Myocyte (in vitro differentiated cells): ENCODE measurements around the gene LHFPL6. TPM values are rescaled to one million over a fixed set of nuclear protein-coding genes. Genes with fewer than 3 reads are reported as not detected.

Experiments used
- DNase-seq: peaks from one replicate; pipeline ENCODE4 v3.0.0-alpha.2; 2012; ENCODE audit warnings: low read depth
- polyA plus RNA-seq: library from polyadenylated mRNA; unstranded; fragments of >200 nt; gene quantifications from one replicate; pipeline ENCODE4 v1.2.1, GENCODE V29; 2012; ENCODE audit warnings: missing spikeins
- total RNA-seq: library from RNA; depleted of rRNA; stranded (reverse); fragments of >200 nt; gene quantifications from 2 replicates; pipeline ENCODE4 v1.2.3, GENCODE V29; 2014

The LHFPL6 gene
- 12.5 and 14.4 TPM in 2 replicates for total RNA-seq
- polyA plus RNA-seq: 37.1 TPM

DNA sequence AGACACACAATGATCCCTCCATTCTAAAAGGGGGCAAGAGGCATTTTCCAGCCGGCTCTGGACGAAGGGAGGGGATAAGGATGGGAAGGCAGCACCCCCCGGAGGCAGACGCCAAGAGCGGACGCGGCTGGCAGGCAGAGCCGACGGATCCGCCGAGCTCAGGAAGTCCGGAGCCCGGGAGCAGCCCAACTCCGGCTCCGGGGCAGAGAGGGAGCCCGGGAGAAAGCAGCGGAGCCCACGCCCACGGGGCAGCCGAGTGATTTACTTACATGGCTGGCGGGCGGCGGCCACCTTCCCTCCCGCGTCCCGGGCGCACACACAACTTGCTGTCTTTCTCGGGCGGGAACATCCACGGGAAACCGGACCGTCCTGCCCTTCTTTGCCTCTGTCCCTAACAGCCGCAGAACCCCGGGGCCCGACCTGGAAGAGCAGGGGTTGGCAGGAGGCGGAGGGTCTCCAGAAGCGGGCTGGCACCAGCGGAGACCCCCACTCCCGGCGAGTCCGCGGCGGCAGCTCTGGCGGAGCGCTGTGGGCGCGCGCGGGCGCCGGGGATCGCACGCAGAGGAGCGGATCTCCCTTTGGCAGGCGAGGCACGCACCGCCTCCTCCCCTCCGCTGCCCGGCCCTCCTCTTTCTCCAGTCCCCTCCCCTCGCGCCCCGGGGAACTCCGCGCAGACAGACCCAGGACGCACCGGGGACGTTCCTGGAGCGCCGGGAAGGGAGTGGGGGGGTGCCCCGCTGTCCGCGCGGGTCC lies at the start of gene LHFPL6:
LHFPL6 (minus strand) TSS at position 580 of the 753 bp plus-strand sequence.
- peak; percentile 88 for DNase-seq

DNA sequence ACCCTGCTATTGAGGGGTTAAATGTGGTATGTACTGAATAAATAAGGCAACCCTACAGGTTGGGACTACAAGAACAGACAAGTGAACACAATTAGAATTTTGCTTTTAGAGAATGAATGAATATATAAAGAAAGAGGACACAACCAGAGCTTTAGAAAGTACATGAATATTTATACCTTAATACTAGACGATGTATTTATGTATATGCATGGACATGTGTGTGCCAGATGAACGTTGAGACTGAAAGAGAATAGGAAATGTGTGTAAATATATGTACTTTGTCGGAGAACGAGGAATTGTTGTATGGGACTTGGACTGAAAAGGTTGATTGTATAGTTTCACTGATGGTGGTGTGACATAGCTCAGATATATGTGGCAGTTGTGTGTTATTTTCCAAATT lies 43.1 kb upstream of the LHFPL6 start:
- no peak for DNase-seq

DNA sequence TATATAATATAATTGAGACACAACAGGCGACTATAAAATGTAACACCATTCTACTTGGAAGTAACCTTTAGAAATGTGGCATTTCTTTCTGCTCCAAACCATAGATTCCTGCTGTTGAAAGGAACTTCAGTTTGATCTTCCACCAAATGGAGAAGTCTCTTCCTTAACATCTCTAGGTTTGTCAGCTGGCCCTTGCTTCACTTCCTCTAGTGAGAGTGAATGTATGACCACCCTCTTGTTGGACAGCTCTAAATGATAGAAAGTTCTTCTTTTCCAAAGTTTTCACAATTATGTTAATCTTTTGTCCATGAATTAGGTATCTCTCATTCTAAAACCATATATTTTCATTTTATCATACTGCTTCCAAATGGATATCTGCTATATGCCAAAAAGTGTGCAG lies 38.7 kb upstream of the LHFPL6 start:
- no peak for DNase-seq

DNA sequence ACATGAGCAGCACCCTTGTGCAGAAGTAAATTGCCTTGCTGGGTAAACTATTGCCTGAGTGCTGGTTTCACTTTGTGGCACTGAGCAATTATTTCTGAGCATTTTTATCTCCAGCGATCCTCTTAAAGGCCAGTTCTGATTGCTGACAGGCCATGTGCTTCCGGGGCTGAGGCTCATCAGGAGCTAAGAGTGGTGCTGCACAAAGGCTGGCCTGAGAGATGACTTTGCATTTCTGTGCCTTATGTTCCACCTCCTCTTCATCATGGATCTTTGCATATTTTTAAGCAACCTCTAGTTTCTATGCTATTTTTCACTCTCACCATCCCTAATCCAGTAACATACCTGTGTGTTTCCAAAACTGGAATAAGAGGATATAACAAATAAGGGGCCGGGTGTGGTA lies 34.9 kb upstream of the LHFPL6 start:
- no peak for DNase-seq

DNA sequence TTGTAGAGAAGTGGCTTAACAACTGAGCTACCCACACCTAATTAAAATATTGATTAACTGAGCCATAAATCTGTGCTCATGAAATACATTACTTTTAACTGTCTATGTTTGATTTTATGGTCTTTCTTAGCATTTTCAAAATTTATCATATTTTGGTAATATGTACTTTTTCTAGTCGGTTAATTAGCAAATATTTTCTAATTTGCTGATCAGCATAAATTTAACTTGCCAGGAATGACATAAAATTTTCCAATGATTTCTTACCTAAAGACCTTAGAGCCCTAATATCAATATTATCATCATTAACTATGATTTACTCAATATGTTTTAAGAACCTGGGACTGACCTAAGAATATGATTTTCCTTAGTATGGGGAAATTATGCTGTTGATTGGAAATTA lies 32.6 kb upstream of the LHFPL6 start:
- DNase-seq: no peak

DNA sequence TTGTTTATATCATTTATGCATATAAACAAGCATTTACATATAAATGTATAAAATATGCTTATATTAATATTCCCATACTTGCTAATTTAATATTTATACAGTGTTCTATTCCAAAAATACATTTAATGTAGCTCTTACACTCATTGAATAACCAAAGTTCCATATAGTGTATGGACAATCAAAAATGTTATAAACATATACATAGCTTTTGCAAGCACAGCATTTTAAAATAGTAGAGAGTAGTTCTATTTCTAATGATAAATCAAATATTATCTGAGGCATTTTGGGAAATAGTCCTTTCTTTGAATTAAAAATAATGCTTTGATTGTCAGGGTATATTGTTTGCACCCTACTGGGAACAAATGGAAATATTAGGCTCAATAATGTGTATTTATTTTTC lies 30.0 kb upstream of the LHFPL6 start:
- no peak for DNase-seq

DNA sequence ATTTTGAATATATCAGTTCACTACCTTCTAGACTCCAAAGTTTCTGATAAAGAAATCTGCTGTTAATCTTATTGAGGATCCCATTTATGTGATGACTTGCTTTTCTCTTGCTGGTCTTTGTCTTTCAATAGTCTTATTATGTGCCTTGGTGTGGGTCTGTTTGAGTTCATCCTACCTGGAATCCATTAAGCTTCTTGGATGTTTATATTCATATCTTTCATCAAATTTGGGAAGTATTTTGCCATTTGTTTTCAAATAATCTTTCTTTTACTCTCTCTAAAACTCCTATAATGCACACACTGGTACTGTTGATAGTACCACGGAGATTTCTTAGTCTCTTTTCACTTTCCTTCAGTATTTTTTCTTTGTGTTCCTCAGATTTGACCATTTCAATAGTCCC lies 28.3 kb upstream of the LHFPL6 start:
- DNase-seq: no peak

DNA sequence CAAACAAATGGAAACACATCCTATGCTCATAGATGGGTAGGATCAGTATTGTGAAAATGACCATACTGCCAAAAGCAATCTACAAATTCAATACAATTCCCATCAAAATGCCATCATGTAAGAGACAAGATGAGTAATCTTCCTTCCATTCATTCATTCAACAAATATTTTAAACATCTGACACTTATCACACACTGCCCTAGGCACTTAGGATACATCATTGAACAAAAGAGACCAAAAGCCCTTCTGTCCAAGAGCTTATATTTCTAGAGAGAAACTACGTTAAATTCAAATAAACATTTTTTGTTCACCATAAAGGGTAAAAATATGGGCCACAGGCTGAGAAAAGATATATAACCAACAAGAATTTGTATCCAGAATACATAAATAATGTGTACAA lies 20.5 kb upstream of the LHFPL6 start:
- no peak for DNase-seq

DNA sequence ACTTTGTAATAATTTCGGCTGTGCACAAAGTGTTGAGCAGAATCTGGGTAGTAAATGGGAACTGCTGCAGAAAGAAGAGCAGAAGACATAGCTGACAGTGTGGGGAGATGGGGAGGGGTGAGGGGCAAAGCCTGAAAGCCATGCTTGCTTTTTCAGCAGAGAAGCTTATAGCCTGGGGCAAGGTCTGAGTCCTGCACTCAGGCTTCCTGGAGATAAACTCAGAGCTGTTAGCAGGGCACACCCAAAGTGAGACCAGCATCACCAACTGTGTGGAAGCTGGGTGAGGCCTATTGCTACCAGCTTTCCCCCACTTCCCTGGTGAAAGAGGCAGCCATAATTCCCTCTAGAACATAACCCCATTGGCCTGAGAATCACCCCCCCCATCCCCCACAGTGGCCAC lies 15.6 kb upstream of the LHFPL6 start:
- no peak for DNase-seq

DNA sequence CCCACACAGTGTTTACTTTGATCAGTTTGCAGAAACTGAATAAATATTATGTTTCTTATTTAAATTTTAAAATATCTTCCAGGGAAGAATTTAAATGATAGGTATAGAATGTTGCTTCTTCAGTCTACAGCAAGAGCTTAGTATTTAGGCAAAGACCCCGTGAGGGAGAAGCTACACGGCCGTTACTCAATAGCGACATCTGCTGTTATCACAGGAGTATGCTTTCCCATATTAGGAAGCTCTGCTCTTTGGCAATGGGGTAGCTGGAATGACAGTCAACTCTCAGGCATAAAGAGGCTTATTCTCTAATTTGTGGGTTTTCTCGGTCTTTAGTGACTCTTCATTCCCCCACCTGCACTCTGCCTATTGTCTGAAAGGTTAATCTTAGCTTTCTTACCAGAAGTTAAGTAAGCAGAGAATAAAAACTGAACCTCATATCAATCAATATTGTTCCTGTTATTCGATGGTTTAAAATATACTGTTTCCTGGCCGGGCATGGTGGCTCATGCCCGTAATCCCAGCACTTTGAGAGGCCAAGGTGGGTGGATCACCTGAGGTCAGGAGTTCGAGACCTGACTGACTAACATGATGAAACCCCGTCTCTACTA lies 13.2 kb upstream of the LHFPL6 start:
- peak; percentile 78 for DNase-seq

DNA sequence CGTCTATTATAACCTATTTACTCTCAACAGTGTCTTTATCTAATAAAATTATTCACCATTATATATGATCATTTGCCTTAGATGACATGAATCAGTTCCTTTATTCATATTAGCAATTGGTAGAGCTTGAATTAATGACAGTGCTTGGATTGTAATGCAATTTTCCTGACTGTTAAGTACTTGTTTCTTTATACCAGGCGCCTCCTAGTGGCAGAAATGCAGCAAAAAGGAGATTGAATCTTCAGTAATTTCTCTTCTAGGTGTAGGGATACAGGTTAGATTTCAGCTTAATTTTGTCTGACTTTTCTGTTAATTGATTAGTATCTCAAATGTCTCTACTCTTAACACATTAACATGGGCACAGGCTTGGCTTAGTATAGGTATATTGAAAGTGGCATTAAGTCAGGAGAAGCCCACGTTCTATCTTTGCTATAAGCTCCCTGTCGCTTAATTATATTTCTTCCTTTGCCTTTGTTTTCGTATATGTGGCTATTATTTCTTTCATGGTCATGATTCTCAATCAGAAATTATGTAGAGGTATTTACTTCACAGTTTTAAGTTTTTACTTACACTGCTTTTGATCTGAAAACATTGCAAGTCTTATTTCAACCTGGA lies 9.1 kb upstream of the LHFPL6 start:
- peak; percentile 76 for DNase-seq

DNA sequence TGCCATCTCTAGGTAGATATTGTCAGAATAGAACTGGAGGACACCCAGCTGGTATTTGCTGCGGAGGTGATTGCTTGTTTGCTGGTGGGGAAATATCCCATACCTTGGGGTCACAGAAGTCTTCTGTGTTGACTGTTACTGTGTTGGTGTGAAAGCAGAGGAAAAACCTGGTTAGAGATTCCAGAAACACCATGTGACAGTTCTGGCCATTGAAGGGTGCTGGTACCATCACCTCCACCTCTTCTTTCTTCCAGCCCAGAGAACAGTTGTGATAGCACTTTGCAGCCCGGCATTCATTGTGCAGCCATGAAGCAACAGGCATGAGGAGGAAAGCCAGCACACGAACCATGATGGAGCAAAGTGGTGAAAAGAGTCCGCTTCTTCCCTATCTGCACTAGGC lies 4.9 kb upstream of the LHFPL6 start:
- DNase-seq: no peak

DNA sequence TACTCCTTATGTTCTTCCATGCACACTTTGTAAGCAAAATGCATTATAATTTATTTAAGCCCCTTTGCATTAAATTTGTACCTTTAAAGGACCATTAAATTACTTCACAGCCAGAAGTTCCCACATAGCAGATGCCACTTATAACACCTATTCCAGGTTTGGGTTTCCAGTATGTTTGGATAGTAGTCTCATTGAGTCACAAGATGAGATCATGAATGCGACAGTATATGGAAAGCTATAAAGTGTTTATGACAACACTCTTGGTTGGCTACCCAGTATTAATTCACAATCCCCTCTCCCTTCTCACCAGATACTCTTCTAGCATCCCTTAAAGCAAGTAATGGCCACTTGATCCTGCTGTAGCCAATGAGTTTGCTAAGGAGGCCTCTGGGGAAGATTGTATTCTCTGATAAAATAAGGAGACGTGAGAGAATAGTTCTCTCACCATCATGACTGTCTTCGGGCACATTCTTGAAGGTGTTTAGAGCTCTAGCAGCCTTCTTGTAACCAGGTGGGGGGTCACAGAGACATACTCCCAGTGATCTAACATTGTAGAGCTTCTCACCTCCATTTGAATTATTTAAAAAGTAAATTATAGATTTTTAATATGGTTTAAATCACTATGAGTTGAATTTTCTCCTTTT lies 2.8 kb upstream of the LHFPL6 start:
- DNase-seq: no peak

DNA sequence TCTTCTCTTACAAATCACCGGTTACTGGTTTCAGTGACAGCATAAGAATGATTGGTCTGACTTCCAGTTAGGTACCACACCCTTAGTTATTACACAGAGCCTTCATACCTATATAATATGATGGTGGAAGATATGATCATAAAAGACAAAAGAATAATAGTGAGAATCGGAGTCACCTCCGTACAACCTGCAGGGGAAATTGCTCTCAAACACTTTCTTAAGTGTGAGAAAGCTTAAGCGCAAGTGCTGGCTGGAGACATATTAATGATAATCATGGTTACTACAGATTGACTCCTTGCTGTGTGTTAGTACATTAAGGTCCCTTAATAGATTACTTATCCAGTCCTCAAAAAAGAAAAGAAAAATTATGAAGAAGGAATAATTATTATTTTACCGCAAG lies 1.8 kb upstream of the LHFPL6 start:
- no peak for DNase-seq

DNA sequence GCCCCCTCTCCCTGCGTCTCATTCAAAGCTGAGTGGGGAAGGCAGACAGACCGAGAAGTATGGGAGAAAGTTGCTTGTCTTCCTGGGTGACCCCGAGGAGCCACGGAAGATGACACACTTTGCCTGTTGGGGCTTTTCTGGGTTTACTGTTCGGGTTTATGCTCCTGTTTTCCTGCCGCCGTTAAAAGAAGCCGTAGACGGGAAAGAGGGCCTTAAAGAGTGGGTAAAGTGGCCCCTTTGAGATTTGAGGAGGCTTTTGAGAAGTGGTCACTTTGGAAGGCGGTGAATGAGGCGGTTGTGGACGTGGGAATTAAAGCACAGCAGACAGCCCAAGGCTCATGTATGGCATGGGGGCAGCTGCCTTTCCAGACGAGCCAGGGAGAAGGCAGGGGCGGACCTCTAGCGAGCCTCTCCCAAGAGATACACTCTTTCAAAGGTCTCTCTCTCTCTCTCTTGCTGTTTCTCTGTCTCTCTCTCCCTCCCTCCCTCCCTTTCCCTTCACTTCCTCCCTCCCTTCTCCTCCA lies 493 bp upstream of the LHFPL6 start:
- peak; percentile 62 for DNase-seq

DNA sequence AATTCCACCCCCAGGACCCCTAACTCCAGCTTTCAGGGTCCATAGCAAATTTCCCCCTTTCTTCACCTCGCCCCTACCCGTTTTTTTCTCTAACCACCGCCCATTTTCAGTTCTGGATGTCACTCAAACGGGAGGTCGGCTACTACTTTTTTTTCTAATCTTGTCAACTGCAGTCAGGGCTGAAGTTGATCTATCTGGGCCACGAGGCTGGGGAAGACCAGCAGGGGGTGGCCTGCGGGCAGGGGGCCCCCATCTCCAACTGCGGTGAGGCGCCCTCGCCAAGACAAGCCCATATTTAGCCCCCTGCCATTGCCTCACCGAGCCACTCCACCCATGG lies 748 bp downstream of the LHFPL6 start:
- no peak for DNase-seq

DNA sequence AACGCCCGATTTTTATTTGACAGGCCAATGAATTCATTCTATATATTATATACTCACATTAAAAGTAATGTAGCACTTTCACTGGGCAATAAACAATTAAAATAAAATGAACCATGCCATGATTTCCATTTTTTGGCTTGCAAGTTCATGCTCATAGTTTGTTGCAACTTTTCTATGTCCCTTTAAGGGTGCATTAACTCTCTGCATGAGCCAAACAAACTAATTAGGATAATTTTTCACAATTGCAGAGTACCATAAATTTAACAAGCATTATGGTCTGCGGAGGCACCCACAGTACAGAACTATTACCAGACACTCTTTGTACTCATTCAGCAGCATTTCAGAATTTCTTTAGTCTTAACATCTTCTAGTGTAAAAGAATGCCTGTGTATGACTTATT lies 1.4 kb downstream of the LHFPL6 start:
- DNase-seq: no peak

DNA sequence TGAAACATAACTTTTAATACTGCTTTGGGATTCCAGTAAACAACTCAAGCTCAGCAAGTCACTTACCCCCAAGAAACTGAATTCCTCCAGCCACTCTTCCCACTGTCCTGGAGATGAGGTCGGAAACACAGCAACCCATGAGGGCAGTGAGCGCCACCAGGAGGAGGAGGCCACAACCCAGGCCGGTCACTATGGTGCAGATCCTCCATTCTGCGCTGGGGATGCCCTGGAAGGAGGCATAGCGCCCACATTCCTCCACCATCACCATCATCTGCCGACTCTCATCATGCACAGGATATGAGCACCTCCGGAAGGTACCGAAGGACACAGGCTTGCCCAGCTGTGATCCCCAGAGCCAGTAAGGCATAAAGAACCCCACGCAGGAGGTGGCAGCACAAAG lies 2.2 kb downstream of the LHFPL6 start:
- DNase-seq: no peak

DNA sequence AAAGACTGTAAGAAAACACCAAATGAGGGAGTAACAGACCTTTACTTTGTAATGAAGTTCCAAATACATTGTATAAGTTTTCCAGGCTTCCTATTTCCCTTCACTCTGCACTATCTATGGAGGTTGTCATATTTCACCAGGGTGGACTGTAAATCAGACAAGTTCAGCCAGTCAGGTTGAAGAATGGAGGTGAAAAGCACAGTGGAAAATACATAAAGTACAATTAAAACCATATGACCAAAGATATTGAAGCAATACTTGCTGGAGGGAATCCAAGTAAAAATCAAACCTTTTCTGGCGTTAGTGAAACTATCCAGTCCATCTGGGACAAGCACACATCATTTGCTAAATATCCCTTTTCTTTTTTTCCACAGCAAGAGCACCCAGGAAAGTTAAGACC lies 3.2 kb downstream of the LHFPL6 start:
- no peak for DNase-seq

DNA sequence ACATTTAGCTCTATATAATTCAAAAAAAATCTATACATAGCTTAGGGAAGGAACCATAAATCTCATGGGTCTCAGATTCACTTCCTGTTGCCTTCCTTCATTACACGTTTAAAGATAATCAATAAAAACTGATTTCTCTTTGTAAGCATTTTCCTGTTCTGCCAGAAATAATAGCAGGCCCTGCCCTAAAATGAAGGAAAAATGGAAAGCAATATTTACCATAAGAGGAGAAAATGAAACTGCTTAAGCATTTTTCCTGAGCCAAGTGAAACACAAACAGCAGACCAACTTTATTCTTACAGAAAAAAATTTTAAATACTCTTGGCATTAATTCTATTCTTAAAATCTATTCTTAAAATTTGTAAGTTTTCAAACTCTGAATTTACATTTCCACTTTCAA lies 4.0 kb downstream of the LHFPL6 start:
- DNase-seq: no peak

DNA sequence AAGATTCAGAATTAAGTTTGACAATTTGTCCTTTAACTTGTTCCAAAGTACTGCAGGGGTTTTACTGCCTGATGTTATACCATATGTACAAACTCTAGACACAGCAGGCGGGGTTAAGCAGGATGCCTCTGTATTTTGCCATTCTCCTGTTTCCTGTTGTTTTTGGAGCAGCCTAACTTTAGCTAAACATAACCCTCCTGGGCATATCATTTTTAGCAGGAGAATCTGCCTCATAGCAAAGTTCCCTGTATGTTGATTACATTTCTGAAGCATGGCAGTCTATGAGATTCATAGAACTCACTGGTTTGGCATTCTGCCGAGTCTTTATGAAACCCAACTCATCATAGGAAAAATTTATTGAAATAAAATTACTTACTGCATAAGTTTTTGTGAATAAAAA lies 5.2 kb downstream of the LHFPL6 start:
- DNase-seq: no peak

DNA sequence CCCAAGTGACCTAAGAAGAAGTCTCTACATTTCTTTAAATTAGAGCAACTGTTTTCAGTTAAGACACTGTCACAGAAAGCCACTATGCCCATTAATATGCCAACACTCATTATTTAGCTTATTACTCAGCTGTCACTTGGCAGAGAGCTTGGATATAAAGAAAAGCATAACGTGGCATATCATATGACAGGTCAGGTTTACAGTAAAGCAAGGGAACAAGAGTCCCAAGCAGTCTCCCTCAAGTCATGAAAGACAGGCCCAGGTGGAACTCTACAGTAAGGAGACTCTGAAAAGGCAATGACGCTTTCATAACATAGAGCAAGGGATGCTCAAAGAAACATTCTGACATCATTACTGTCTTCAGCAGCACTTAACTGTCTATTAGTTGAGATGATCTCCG lies 6.3 kb downstream of the LHFPL6 start:
- peak; percentile 35 for DNase-seq
